IMR-90 (cell line): ENCODE data around the gene ANTXR2. TPM values are rescaled to one million over a fixed set of nuclear protein-coding genes. Genes with fewer than 3 reads are reported as not detected.
A peak's percentile ranks its signal among the peaks of the same experiment; 100 is the strongest.

ENCODE experiments used
- ATAC-seq: fragments of 200-7000 bp; cut with Tn5 transposase; 2 replicates; pipeline ENCODE4 v1.9.1; 2020; ENCODE audit warnings: low read depth, mild to moderate bottlenecking, moderate library complexity
- BruUV-seq: library from RNA; stranded (reverse); fragments of 400-500 nt; replicated peaks from 2 replicates; lab custom pipeline; 2021; lab: Mats Ljungman, UMichigan
- CTCF ChIA-PET: fragments of 300-600 bp; formaldehyde crosslinking; extraction: SDS; loops from one replicate; lab custom pipeline; 2021; ENCODE audit warnings: antibody characterized with exemption; lab: Yijun Ruan, JAX
- POLR2A ChIA-PET: fragments of 300-600 bp; sonication (Branson Sonifier 250); formaldehyde crosslinking; loops from one replicate; lab custom pipeline; 2022; ENCODE audit warnings: antibody characterized with exemption; ENCODE audit not compliant: unreplicated experiment; lab: Charles Lee
- DNase-seq: peaks from one replicate; pipeline ENCODE4 v3.0.0; 2013
- H2AFZ ChIP-seq: replicated peaks from 2 replicates; pipeline ENCODE3; 2013; ENCODE audit warnings: low read length, mild to moderate bottlenecking; ENCODE audit not compliant: poor library complexity
- H2AK5ac ChIP-seq: 2 replicates; pipeline ENCODE4 v1.6.1; 2013; ENCODE audit warnings: low read depth, low read length, inconsistent platforms
- H2AK9ac ChIP-seq: replicated peaks from 2 replicates; pipeline ENCODE3; 2013; ENCODE audit warnings: mild to moderate bottlenecking, low read depth, low read length, moderate library complexity; ENCODE audit not compliant: poor library complexity
- H2BK120ac ChIP-seq: 2 replicates; pipeline ENCODE4 v1.6.1; 2013; ENCODE audit warnings: low read depth, low read length, inconsistent platforms
- H2BK15ac ChIP-seq: 3 replicates; pipeline ENCODE4 v1.6.1; 2013; ENCODE audit warnings: low read depth, low read length, inconsistent platforms
- H2BK20ac ChIP-seq: 2 replicates; pipeline ENCODE4 v1.6.1; 2013; ENCODE audit warnings: low read depth, mild to moderate bottlenecking, inconsistent platforms, low read length, moderate library complexity
- H2BK5ac ChIP-seq: 2 replicates; pipeline ENCODE4 v1.6.1; 2013; ENCODE audit warnings: mild to moderate bottlenecking, low read depth, low read length, inconsistent platforms; ENCODE audit not compliant: poor library complexity, severe bottlenecking
- H3K14ac ChIP-seq: replicated peaks from 2 replicates; pipeline ENCODE4 v1.6.1; 2013; ENCODE audit warnings: low read depth, low read length, inconsistent platforms
- H3K18ac ChIP-seq: 2 replicates; pipeline ENCODE4 v1.6.1; 2013; ENCODE audit warnings: low read depth, low read length, control low read depth
- H3K23ac ChIP-seq: 2 replicates; pipeline ENCODE4 v1.6.1; 2013; ENCODE audit warnings: low read depth, low read length, inconsistent platforms
- H3K27ac ChIP-seq: 2 replicates; pipeline ENCODE4 v1.5.1; 2013; ENCODE audit warnings: mild to moderate bottlenecking, control low read depth, low read length; ENCODE audit not compliant: insufficient read depth
- H3K27me3 ChIP-seq: 2 replicates; pipeline ENCODE4 v1.6.1; 2013; ENCODE audit warnings: low read length; ENCODE audit not compliant: control insufficient read depth, insufficient read depth
- H3K36me3 ChIP-seq: 2 replicates; pipeline ENCODE4 v1.6.1; 2013; ENCODE audit warnings: low read length, mixed read lengths; ENCODE audit not compliant: control insufficient read depth, insufficient read depth
- H3K4ac ChIP-seq: 2 replicates; pipeline ENCODE4 v1.6.1; 2013; ENCODE audit warnings: low read depth, low read length, inconsistent platforms
- H3K4me1 ChIP-seq: 2 replicates; pipeline ENCODE4 v1.6.1; 2013; ENCODE audit warnings: low read length, mixed read lengths; ENCODE audit not compliant: control insufficient read depth, insufficient read depth
- H3K4me2 ChIP-seq: 2 replicates; pipeline ENCODE4 v1.6.1; 2013; ENCODE audit warnings: low read depth, mild to moderate bottlenecking, control low read depth, low read length, moderate library complexity
- H3K4me3 ChIP-seq: 2 replicates; pipeline ENCODE4 v1.5.1; 2013; ENCODE audit warnings: low read depth, mild to moderate bottlenecking, control low read depth, low read length, moderate library complexity; ENCODE audit not compliant: insufficient read depth
- H3K56ac ChIP-seq: 2 replicates; pipeline ENCODE4 v1.6.1; 2013; ENCODE audit warnings: low read length, inconsistent platforms; ENCODE audit not compliant: insufficient read depth; ENCODE audit errors: extremely low read depth
- H3K79me1 ChIP-seq, 2 experiments: 2 replicates each; pipeline ENCODE4 v1.6.1; 2013; ENCODE audit warnings: low read length in 2 of 2, inconsistent platforms in 1 of 2, low read depth in 1 of 2
- H3K9ac ChIP-seq: 2 replicates; pipeline ENCODE4 v1.6.1; 2013; ENCODE audit warnings: low read depth, low read length, control low read depth
- H3K9me1 ChIP-seq: 2 replicates; pipeline ENCODE4 v1.6.1; 2013; ENCODE audit warnings: low read length, inconsistent platforms; ENCODE audit not compliant: insufficient read depth
- H3K9me3 ChIP-seq: 2 replicates; pipeline ENCODE4 v1.6.1; 2013; ENCODE audit warnings: low read length; ENCODE audit not compliant: control insufficient read depth, insufficient read depth
- H4K20me1 ChIP-seq: 2 replicates; pipeline ENCODE4 v1.6.1; 2013; ENCODE audit warnings: low read length, inconsistent platforms; ENCODE audit not compliant: insufficient read depth
- H4K5ac ChIP-seq: 2 replicates; pipeline ENCODE4 v1.6.1; 2013; ENCODE audit warnings: mild to moderate bottlenecking, low read depth, low read length, control low read depth
- H4K8ac ChIP-seq, 2 experiments: 2 replicates each; pipeline ENCODE4 v1.6.1; 2013; ENCODE audit warnings: low read depth in 2 of 2, low read length in 2 of 2, control low read depth in 1 of 2, inconsistent platforms in 1 of 2
- H4K91ac ChIP-seq: 2 replicates; pipeline ENCODE4 v1.6.1; 2013; ENCODE audit warnings: low read depth, low read length, inconsistent platforms; ENCODE audit not compliant: insufficient read depth
- CEBPB ChIP-seq: IDR thresholded peaks from 2 replicates; pipeline ENCODE4 v1.6.1; 2012; ENCODE audit warnings: low read depth, low read length, improper control_type of control experiment
- CTCF ChIP-seq: conservative IDR thresholded peaks from 2 replicates; pipeline ENCODE4 v1.5.1; 2012; ENCODE audit warnings: mild to moderate bottlenecking, low read depth, low read length, improper control_type of control experiment
- MAFK ChIP-seq: IDR thresholded peaks from 2 replicates; pipeline ENCODE4 v1.6.1; 2012; ENCODE audit warnings: low read depth, low read length, improper control_type of control experiment
- POLR2A ChIP-seq: IDR thresholded peaks from 2 replicates; pipeline ENCODE4 v1.6.1; 2012; ENCODE audit warnings: mild to moderate bottlenecking, low read depth, low read length
- RCOR1 ChIP-seq: IDR thresholded peaks from 2 replicates; pipeline ENCODE4 v1.6.1; 2012; ENCODE audit warnings: mild to moderate bottlenecking, low read length, improper control_type of control experiment; ENCODE audit not compliant: insufficient replicate concordance
- WGBS, 2 experiments: methylation state at CpG; one replicate each; pipeline versions ENCODE4 v1.1.5 to v1.1.7; 2013; ENCODE audit warnings: missing lambda C conversion rate in 2 of 2; ENCODE audit not compliant: insufficient read length in 1 of 2; ENCODE audit errors: extremely low coverage in 2 of 2; 5-methylcytosine and 5-hydroxymethylcytosine counted together
- dilution Hi-C: fragments of 300-500 bp; cut with HindIII; formaldehyde crosslinking; loops from one replicate; pipeline ENCODE4 v1.14.3; 2018; ENCODE audit warnings: low sequenced_read_pairs; ENCODE audit not compliant: unreplicated experiment
- in situ Hi-C: fragments of 300-500 bp; cut with MboI; formaldehyde crosslinking; loops from 3 replicates; pipeline ENCODE4 v1.14.3; 2019; ENCODE audit warnings: low sequenced_read_pairs, inconsistent platforms, mixed read lengths
- intact Hi-C: fragments of 100-400 bp; cut with micrococcal nuclease; formaldehyde crosslinking; loops from 2 replicates; pipeline ENCODE4 v1.10.0; 2022
- polyA plus RNA-seq, 3 experiments: library from polyadenylated mRNA; depleted of rRNA; stranded (reverse); fragments of >200 nt; gene quantifications; 2 replicates each; pipeline ENCODE4 v1.2.3, GENCODE V29; 2012; ENCODE audit warnings: low replicate concordance in 1 of 3
- total RNA-seq: library from RNA; depleted of rRNA; stranded (reverse); fragments of >200 nt; gene quantifications from 2 replicates; pipeline ENCODE4 v1.2.3, GENCODE V29; 2012

ANTXR2 gene
- total and polyA plus RNA-seq, 2 of the 4 experiments (the other 2 are of a cell fraction): 46.8 to 88.5 TPM

GRCh38 chr4:80091184-80091583 is 18.2 kb upstream of the ANTXR2 start:
- H3K23ac ChIP-seq: no peak overlapping the region
- H2BK120ac ChIP-seq: no peak overlapping the region
- no peak overlapping the region for H4K91ac ChIP-seq
- ATAC-seq: peak; percentile 56; the same call in 1 of the 2 replicates
- no peaks in the 10 kb centered on the region for H3K9me3 ChIP-seq
- H3K18ac ChIP-seq: no peak overlapping the region
- peak; percentile 22 for DNase-seq
- no peak overlapping the region for H2BK20ac ChIP-seq
- H3K9me1 ChIP-seq: no peaks in the 10 kb centered on the region
- H3K4ac ChIP-seq: no peak overlapping the region
- dilution Hi-C loops: no loop called here
- no peak overlapping the region for H3K27ac ChIP-seq
- TF ChIP-seq CEBPB (no peak), POLR2A (no peak), MAFK (no peak), CTCF (no peak), RCOR1 (no peak)
- no peaks in the 10 kb centered on the region for H3K36me3 ChIP-seq
- no peak overlapping the region for H2AFZ ChIP-seq
- H3K79me1 ChIP-seq: no peaks in the 10 kb centered on the region
- WGBS, 2 experiments: 50% methylated on average over 1 of the region's 3 CpGs; no CpG with 5 or more reads in 1 of the 2 experiments
- no peak overlapping the region for H3K14ac ChIP-seq
- no peaks in the 10 kb centered on the region for H4K20me1 ChIP-seq
- peaks cover 2% of the 10 kb centered on the region; the same call in 1 of the 2 replicates for H3K4me1 ChIP-seq
- in situ Hi-C loops: no loop called here
- H2AK5ac ChIP-seq: no peak overlapping the region
- H3K56ac ChIP-seq: no peak overlapping the region
- POLR2A ChIA-PET: no interaction called here
- H2AK9ac ChIP-seq: no peak overlapping the region
- no peak overlapping the region for H4K8ac ChIP-seq
- intact Hi-C loops: no loop called here
- H3K27me3 ChIP-seq: no peaks in the 10 kb centered on the region
- H4K5ac ChIP-seq: no peak overlapping the region
- H2BK5ac ChIP-seq: no peak overlapping the region
- no peak overlapping the region for H3K4me2 ChIP-seq
- no TSS peak for BruUV-seq
- H3K9ac ChIP-seq: no peak overlapping the region
- no peak overlapping the region for H2BK15ac ChIP-seq
- H3K4me3 ChIP-seq: no peak overlapping the region
- CTCF ChIA-PET: interaction anchor here (1.8 kb wide), 1 partner anchor 10 kb away, joined by 5 read pairs; no protein-coding TSS in a partner anchor
